Breast epithelium (tissue), 4 donors: Measurements from ENCODE around the gene ME3. TPM values are rescaled to one million over a fixed set of nuclear protein-coding genes. Genes with fewer than 3 reads are reported as not detected.
"Not testable (repeated sequence)": the region's sequence is repeated elsewhere in the genome, so short reads cannot be mapped to it uniquely, and the experiment has no call there.

Experiments used
- DNase-seq, 2 donors: peaks; one replicate each; pipeline ENCODE4 v3.0.0-alpha.2; 2019; ENCODE audit warnings: low spot score in 2 of 2
- H3K27ac ChIP-seq, 2 donors: fragments of 200-600 bp; sonication (generic) in 1 of 2; one replicate each; pipeline ENCODE4 v1.5.1; 2016 to 2019; ENCODE audit warnings: mild to moderate bottlenecking in 1 of 2
- H3K27me3 ChIP-seq, 2 donors: fragments of 200-600 bp; sonication (generic) in 1 of 2; one replicate each; pipeline versions ENCODE4 v1.5.1 to v1.6.0; 2017 to 2019; ENCODE audit warnings: control low read depth in 1 of 2, mild to moderate bottlenecking in 1 of 2
- H3K36me3 ChIP-seq: fragments of 200-600 bp; one replicate; pipeline ENCODE4 v1.5.1; 2019
- H3K4me1 ChIP-seq, 2 donors: fragments of 200-600 bp; sonication (generic); one replicate each; pipeline ENCODE4 v1.5.1; 2016 to 2019; ENCODE audit warnings: control low read depth in 1 of 2
- H3K4me3 ChIP-seq, 3 donors: fragments of 200-600 bp; sonication (generic); 1 replicate in 2 of 3; 2 replicates in 1 of 3; pipeline ENCODE4 v1.5.1; 2016 to 2019; ENCODE audit warnings: mild to moderate bottlenecking in 3 of 3, moderate library complexity in 2 of 3
- H3K9me3 ChIP-seq, 2 donors: fragments of 200-600 bp; sonication (generic) in 1 of 2; one replicate each; pipeline ENCODE4 v1.5.1; 2016 to 2019; ENCODE audit warnings: control low read depth in 1 of 2
- POLR2A ChIP-seq: fragments of 450-650 bp; IDR thresholded peaks from one replicate; pipeline ENCODE4 v1.6.1; 2016; ENCODE audit warnings: antibody characterized with exemption, mild to moderate bottlenecking, moderate library complexity
- POLR2AphosphoS5 ChIP-seq, 3 donors: sonication (generic); formaldehyde crosslinking; IDR thresholded peaks; one replicate each; pipeline ENCODE4 v1.6.1; 2017; ENCODE audit warnings: antibody characterized with exemption in 3 of 3
- intact Hi-C: fragments of 100-400 bp; cut with DNase I; formaldehyde crosslinking; loops from one replicate; pipeline ENCODE4 v1.15.1; 2023; ENCODE audit warnings: low total_unique reads
- total RNA-seq, 3 donors: library from RNA; depleted of rRNA; stranded (reverse); fragments of >200 nt; gene quantifications; one replicate each; pipeline ENCODE4 v1.1.0, GENCODE V29; 2016
- TF ChIP-seq, protein P1 (sequence below), 3 donors: fragments of 450-650 bp; IDR thresholded peaks; one replicate each; pipeline ENCODE4 v1.5.1; 2016 to 2017; ENCODE audit warnings: antibody characterized with exemption in 3 of 3, mild to moderate bottlenecking in 3 of 3, moderate library complexity in 3 of 3

The ME3 gene
- total RNA-seq, 3 donors from 2014 or later, result 53.0 to 68.5 (median 56.3) TPM

DNA sequence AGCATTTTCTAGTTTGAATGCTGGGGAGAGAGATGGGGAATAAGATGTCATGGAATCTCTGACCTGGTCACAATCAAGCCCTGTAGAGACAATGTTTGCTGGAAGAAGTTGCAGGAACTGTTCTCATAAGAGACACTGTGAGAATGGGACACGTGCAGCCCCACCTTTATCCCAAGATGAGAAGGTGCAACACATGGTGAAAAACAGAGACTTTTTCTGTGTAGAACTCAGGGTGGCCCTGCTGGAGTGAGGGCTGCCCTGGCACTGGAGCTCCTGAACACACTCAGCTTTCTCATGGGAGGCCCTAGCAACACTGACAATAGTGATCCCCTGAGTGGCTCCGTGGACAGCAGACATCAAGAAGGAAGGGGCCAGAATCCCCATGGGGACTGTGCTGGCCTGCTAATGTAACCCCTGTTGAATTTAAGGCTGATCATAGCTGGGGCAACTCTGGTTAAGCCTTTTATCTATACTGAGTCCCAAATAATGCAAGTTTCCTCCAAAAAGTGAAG lies 106.6 kb downstream of the ME3 start:
- Histone ChIP-seq H3K36me3 (no peaks in the 10 kb centered on the region), H3K4me3 (no peak overlapping the region), H3K4me1 (no peaks in the 10 kb centered on the region), H3K9me3 (no peaks in the 10 kb centered on the region), H3K27me3 (no peaks in the 10 kb centered on the region), H3K27ac (no peak overlapping the region)
- DNase-seq, result no peak
- intact Hi-C loops, result no loop called here
- TF ChIP-seq, protein P1, sequence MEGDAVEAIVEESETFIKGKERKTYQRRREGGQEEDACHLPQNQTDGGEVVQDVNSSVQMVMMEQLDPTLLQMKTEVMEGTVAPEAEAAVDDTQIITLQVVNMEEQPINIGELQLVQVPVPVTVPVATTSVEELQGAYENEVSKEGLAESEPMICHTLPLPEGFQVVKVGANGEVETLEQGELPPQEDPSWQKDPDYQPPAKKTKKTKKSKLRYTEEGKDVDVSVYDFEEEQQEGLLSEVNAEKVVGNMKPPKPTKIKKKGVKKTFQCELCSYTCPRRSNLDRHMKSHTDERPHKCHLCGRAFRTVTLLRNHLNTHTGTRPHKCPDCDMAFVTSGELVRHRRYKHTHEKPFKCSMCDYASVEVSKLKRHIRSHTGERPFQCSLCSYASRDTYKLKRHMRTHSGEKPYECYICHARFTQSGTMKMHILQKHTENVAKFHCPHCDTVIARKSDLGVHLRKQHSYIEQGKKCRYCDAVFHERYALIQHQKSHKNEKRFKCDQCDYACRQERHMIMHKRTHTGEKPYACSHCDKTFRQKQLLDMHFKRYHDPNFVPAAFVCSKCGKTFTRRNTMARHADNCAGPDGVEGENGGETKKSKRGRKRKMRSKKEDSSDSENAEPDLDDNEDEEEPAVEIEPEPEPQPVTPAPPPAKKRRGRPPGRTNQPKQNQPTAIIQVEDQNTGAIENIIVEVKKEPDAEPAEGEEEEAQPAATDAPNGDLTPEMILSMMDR (IDR thresholded peaks at IDR 0.05), result no peak
- no peak for TF ChIP-seq POLR2AphosphoS5 (IDR thresholded peaks at IDR 0.05)
- TF ChIP-seq POLR2A, result no peak

DNA sequence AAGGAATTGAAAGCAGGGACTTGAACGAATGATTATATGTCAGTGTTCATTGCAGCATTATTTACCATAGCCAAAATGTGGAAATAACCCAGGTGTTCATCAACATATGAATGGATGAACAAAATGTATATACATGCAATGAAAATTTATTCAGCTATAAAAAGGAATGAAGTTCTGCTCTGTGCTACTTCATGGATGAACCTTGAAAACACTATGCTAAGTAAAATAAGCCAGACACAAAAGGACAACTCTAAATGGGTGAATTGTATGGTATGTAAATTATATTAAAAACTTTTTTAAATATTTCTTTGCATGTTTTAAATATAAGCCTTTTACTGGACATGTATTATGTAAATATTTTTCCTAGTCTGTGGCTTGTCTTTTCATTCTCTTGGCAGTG lies 107.0 kb downstream of the ME3 start:
- no peaks in the 10 kb centered on the region for H3K9me3 ChIP-seq
- no peaks in the 10 kb centered on the region for H3K36me3 ChIP-seq
- DNase-seq, result no peak
- intact Hi-C loops, result no loop called here
- no peak for TF ChIP-seq POLR2AphosphoS5 (IDR thresholded peaks at IDR 0.05)
- TF ChIP-seq, protein P1 (IDR thresholded peaks at IDR 0.05), result no peak
- no peaks in the 10 kb centered on the region for H3K4me1 ChIP-seq
- H3K4me3 ChIP-seq, result no peak overlapping the region
- no peak overlapping the region for H3K27ac ChIP-seq
- H3K27me3 ChIP-seq, result no peaks in the 10 kb centered on the region

DNA sequence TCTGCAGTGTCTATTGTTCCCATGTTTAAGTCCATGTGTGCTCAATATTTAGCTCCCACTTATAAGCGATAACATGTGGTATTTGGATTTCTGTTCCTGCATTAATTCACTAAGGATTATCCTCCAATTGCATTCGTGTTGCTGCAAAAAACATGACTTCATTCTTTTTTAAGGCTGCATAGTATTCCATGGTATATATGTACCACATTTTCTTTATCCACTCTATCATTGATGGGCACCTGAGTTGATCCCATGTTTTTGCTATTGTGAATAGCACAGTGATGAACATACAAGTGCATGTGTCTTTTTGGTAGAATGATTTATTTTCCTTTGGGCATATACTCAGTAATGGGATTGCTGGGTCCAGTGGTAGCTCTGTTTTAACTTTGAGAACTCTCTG lies 109.6 kb downstream of the ME3 start:
- H3K36me3 ChIP-seq, H3K4me3 ChIP-seq, H3K4me1 ChIP-seq, intact Hi-C loops, H3K9me3 ChIP-seq, H3K27ac ChIP-seq, H3K27me3 ChIP-seq, DNase-seq: not testable (repeated sequence)

DNA sequence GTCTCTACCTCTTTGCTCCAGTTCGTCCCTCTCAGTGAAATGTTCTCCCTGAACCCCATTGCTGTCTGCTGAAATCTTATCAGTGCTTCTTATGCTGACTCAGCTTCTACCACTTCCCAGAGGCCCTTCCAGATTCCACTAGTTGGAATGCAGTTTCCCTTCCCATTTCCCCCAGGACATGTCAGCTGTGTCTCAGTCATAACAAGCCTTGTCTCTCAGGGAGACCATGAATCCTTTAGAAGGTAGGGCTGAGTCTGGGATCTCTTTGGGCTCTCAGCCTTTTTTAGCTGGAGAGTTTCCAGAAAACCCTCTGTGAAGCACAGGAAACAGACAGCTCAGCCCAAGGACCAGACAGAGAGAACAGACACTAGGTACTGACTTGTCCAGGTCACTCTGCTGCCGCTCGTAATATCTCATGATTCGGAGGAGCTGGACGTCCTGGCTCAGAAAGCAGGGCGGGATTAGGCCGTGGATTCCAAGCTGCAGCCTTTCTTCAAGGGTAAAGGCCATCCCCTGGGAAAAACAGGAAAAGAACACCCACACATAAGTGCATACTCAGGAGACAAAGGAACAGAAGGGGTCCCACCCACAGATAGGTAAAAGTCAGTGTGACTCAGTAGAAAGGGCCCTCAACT lies 113.0 kb downstream of the ME3 start:
- no peak overlapping the region for H3K4me3 ChIP-seq
- H3K36me3 ChIP-seq, result no peaks in the 10 kb centered on the region
- DNase-seq, result peak in 1 of 2 donors; percentile 40
- H3K4me1 ChIP-seq, result no peaks in the 10 kb centered on the region
- H3K9me3 ChIP-seq, result no peaks in the 10 kb centered on the region
- intact Hi-C loops, result no loop called here
- no peaks in the 10 kb centered on the region for H3K27me3 ChIP-seq
- TF ChIP-seq, protein P1 (IDR thresholded peaks at IDR 0.05), result no peak
- peak in 2 of 3 donors; percentile 40 to 53 for TF ChIP-seq POLR2AphosphoS5 (IDR thresholded peaks at IDR 0.05)
- TF ChIP-seq POLR2A, result no peak
- peak overlapping the region; percentile 59 to 76 for H3K27ac ChIP-seq

DNA sequence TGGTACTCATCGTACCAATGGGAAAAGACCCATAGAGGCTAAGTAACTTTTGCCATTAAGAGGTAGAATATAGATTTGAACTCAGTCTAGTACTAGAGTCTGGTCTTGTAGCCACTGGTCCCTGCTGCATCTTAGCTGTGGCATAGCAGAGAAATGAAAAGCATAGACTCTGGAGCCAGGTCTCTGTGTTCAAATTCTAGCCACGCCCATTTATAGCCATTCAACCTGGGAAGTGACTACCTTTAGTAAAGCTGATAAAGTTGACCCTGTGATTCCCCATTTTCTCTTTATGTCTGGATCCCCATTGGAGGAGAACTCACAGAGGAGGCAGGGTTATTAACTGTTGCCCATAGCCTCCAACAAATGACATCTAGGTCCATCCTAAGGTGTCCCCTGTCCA lies 113.6 kb downstream of the ME3 start:
- Histone ChIP-seq H3K27ac (peak overlapping the region; percentile 59 to 76), H3K9me3 (no peaks in the 10 kb centered on the region), H3K4me1 (no peaks in the 10 kb centered on the region), H3K27me3 (no peaks in the 10 kb centered on the region), H3K4me3 (no peak overlapping the region), H3K36me3 (no peaks in the 10 kb centered on the region)
- DNase-seq, result no peak
- TF ChIP-seq POLR2AphosphoS5 (IDR thresholded peaks at IDR 0.05) (no peak), POLR2A (no peak)
- TF ChIP-seq, protein P1 (IDR thresholded peaks at IDR 0.05), result no peak
- intact Hi-C loops, result no loop called here
